HepG2 (cell line): ENCODE measurements around the gene TADA3. TPM values are rescaled to one million over a fixed set of nuclear protein-coding genes. Genes with fewer than 3 reads are reported as not detected.

Experiments used
- HMG20B ChIP-seq: conservative IDR thresholded peaks from 2 replicates; pipeline ENCODE4 v1.6.1; 2016; ENCODE audit warnings: missing genetic modification reagents, missing compliant biosample characterization
- KMT2A ChIP-seq: sonication (generic); formaldehyde crosslinking; IDR thresholded peaks from 2 replicates; pipeline ENCODE4 v1.4.0; 2020; ENCODE audit warnings: missing genetic modification reagents
- NFYC ChIP-seq: IDR thresholded peaks from 2 replicates; pipeline ENCODE4 v1.6.1; 2016; ENCODE audit warnings: missing genetic modification reagents, missing compliant biosample characterization
- SNAPC2 ChIP-seq: sonication (generic); formaldehyde crosslinking; IDR thresholded peaks from 2 replicates; pipeline ENCODE4 v1.8.1; 2022; ENCODE audit warnings: mild to moderate bottlenecking, missing genetic modification reagents
- SRSF1 ChIP-seq: fragments of 200-400 bp; formaldehyde crosslinking; optimal IDR thresholded peaks from 2 replicates; pipeline ENCODE3; 2017; ENCODE audit warnings: mild to moderate bottlenecking, low read depth, low read length, moderate library complexity
- ZKSCAN8 ChIP-seq: IDR thresholded peaks from 2 replicates; pipeline ENCODE4 v1.6.1; 2016; ENCODE audit warnings: borderline replicate concordance, missing genetic modification reagents, missing compliant biosample characterization
- ZNF12 ChIP-seq: sonication (generic); formaldehyde crosslinking; IDR thresholded peaks from 2 replicates; pipeline ENCODE4 v1.5.0; 2020; ENCODE audit warnings: missing genetic modification reagents
- ZNF234 ChIP-seq: sonication (generic); formaldehyde crosslinking; conservative IDR thresholded peaks from 2 replicates; pipeline ENCODE4 v1.5.1; 2020; ENCODE audit warnings: mild to moderate bottlenecking, missing genetic modification reagents
- ZNF260 ChIP-seq: sonication (generic); formaldehyde crosslinking; IDR thresholded peaks from 2 replicates; pipeline ENCODE4 v1.4.0; 2020; ENCODE audit warnings: missing genetic modification reagents, low read depth, mild to moderate bottlenecking, borderline replicate concordance
- ZNF530 ChIP-seq: sonication (generic); formaldehyde crosslinking; IDR thresholded peaks from 2 replicates; pipeline ENCODE4 v1.5.0; 2020; ENCODE audit warnings: low read depth, mild to moderate bottlenecking, missing genetic modification reagents
- ZNF564 ChIP-seq: sonication (generic); formaldehyde crosslinking; IDR thresholded peaks from 2 replicates; pipeline ENCODE4 v1.8.1; 2023; ENCODE audit warnings: mild to moderate bottlenecking, missing genetic modification reagents
- ZSCAN25 ChIP-seq: sonication (generic); formaldehyde crosslinking; IDR thresholded peaks from 2 replicates; pipeline ENCODE4 v1.8.0; 2022; ENCODE audit warnings: mild to moderate bottlenecking, missing genetic modification reagents
- polyA plus RNA-seq, 8 experiments: library from polyadenylated mRNA; depleted of rRNA in 3 of 8; stranded (reverse) in 7 of 8; unstranded in 1 of 8; fragments of >200 nt; fragmentation: Illumina TruSeq in 4 of 8; extraction: Trizol in 4 of 8; gene quantifications; 2 replicates each; pipeline versions ENCODE4 v1.2.1 to v1.2.3, GENCODE V29; 2011 to 2016; ENCODE audit warnings: low read depth in 4 of 8, missing spikeins in 1 of 8, mixed read lengths in 1 of 8; ENCODE audit not compliant: insufficient read depth in 1 of 8
- total RNA-seq, 5 experiments: library from RNA; depleted of rRNA; stranded (reverse); fragments of >200 nt; fragmentation: Illumina TruSeq; extraction: Trizol; gene quantifications; 2 replicates each; pipeline ENCODE4 v1.2.3, GENCODE V29; 2016; ENCODE audit warnings: low read depth in 1 of 5
- TF ChIP-seq, protein P1 (sequence below): sonication (generic); formaldehyde crosslinking; IDR thresholded peaks from 2 replicates; pipeline ENCODE4 v1.8.0; 2022; ENCODE audit warnings: mild to moderate bottlenecking, missing genetic modification reagents, moderate library complexity
- TF ChIP-seq, protein P2 (sequence below): sonication (generic); formaldehyde crosslinking; IDR thresholded peaks from 2 replicates; pipeline ENCODE4 v1.8.1; 2023; ENCODE audit warnings: missing genetic modification reagents, mild to moderate bottlenecking, borderline replicate concordance
- TF ChIP-seq, protein P3 (sequence below): IDR thresholded peaks from 2 replicates; pipeline ENCODE4 v1.6.1; 2016; ENCODE audit warnings: missing genetic modification reagents, missing compliant biosample characterization
- TF ChIP-seq, protein P4 (sequence below): sonication (generic); formaldehyde crosslinking; IDR thresholded peaks from 2 replicates; pipeline ENCODE4 v1.5.0; 2020; ENCODE audit warnings: mild to moderate bottlenecking, missing genetic modification reagents
- TF ChIP-seq, protein P5 (sequence below): sonication (generic); formaldehyde crosslinking; IDR thresholded peaks from 2 replicates; pipeline ENCODE4 v1.4.0; 2020; ENCODE audit warnings: mild to moderate bottlenecking, missing genetic modification reagents

The TADA3 gene
- total and polyA plus RNA-seq, 2 of the 13 experiments (the other 11 are each of a cell fraction or from before 2014, with no cell fraction given): 32.1 to 37.1 TPM

DNA sequence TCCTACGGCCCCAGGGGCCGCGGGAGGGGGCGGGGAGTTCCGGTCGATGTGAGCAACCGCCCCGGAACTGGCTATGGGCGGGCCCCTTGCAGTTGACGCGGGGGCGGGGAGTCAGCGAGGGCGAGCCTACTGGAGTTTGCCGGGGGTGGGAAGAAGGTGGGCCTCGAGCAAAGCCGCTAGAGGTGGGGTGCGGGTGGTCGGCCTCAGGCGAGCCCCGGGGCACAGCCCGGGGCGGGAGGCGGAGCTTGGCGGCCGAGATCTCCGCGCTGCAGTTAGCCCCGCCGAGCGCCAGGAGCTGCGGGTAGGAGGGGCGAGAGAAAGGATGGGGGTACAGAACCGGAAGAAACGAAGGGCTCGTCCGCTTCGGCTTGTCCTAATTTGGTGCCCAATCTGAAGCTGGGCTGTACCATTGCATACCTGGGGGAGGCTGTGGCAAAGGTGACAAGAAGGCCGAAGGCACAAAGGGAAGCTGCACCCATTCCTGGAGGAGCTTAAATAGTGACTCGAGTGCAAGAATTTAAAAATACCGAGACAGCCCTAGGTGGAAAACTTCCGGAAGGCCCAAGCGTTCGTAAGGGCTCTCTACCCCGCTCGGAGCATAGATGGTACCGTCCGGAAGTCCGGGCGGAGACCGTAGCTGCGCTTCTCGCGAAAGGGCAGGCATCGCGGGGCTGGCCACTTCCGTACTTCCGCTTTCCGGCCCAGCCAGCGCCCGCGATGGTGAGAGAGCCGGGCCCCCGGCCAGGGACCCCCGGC is at the start of gene TADA3, which contains the start of gene ARPC4 (continued):
- no peak for TF ChIP-seq ZNF564 (CRISPR knock-in tag)
- TF ChIP-seq, protein P1, sequence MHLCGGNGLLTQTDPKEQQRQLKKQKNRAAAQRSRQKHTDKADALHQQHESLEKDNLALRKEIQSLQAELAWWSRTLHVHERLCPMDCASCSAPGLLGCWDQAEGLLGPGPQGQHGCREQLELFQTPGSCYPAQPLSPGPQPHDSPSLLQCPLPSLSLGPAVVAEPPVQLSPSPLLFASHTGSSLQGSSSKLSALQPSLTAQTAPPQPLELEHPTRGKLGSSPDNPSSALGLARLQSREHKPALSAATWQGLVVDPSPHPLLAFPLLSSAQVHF: no peak
- TF ChIP-seq SNAPC2 (CRISPR knock-in tag): no peak; the same call in 1 of the 2 replicates
- no peak; the same call in 1 of the 2 replicates for TF ChIP-seq NFYC
- no peak for TF ChIP-seq ZSCAN25
- peak; percentile 22; the same call in 1 of the 2 replicates for TF ChIP-seq ZKSCAN8
- TF ChIP-seq ZNF260 (CRISPR knock-in tag): no peak
- TF ChIP-seq KMT2A: no peak; the same call in 1 of the 2 replicates
- TF ChIP-seq ZNF530 (CRISPR knock-in tag): no peak
- TF ChIP-seq, protein P2, sequence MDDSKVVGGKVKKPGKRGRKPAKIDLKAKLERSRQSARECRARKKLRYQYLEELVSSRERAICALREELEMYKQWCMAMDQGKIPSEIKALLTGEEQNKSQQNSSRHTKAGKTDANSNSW (CRISPR knock-in tag): no peak
- TF ChIP-seq, protein P3, sequence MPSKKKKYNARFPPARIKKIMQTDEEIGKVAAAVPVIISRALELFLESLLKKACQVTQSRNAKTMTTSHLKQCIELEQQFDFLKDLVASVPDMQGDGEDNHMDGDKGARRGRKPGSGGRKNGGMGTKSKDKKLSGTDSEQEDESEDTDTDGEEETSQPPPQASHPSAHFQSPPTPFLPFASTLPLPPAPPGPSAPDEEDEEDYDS (CRISPR knock-in tag): no peak; the same call in 1 of the 2 replicates
- TF ChIP-seq HMG20B (CRISPR knock-in tag): no peak
- TF ChIP-seq, protein P4, sequence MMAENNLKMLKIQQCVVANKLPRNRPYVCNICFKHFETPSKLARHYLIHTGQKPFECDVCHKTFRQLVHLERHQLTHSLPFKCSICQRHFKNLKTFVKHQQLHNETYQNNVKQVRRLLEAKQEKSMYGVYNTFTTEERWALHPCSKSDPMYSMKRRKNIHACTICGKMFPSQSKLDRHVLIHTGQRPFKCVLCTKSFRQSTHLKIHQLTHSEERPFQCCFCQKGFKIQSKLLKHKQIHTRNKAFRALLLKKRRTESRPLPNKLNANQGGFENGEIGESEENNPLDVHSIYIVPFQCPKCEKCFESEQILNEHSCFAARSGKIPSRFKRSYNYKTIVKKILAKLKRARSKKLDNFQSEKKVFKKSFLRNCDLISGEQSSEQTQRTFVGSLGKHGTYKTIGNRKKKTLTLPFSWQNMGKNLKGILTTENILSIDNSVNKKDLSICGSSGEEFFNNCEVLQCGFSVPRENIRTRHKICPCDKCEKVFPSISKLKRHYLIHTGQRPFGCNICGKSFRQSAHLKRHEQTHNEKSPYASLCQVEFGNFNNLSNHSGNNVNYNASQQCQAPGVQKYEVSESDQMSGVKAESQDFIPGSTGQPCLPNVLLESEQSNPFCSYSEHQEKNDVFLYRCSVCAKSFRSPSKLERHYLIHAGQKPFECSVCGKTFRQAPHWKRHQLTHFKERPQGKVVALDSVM: no peak
- no peak for TF ChIP-seq ZNF12 (CRISPR knock-in tag)
- peak; percentile 75 for TF ChIP-seq SRSF1
- TF ChIP-seq, protein P5, sequence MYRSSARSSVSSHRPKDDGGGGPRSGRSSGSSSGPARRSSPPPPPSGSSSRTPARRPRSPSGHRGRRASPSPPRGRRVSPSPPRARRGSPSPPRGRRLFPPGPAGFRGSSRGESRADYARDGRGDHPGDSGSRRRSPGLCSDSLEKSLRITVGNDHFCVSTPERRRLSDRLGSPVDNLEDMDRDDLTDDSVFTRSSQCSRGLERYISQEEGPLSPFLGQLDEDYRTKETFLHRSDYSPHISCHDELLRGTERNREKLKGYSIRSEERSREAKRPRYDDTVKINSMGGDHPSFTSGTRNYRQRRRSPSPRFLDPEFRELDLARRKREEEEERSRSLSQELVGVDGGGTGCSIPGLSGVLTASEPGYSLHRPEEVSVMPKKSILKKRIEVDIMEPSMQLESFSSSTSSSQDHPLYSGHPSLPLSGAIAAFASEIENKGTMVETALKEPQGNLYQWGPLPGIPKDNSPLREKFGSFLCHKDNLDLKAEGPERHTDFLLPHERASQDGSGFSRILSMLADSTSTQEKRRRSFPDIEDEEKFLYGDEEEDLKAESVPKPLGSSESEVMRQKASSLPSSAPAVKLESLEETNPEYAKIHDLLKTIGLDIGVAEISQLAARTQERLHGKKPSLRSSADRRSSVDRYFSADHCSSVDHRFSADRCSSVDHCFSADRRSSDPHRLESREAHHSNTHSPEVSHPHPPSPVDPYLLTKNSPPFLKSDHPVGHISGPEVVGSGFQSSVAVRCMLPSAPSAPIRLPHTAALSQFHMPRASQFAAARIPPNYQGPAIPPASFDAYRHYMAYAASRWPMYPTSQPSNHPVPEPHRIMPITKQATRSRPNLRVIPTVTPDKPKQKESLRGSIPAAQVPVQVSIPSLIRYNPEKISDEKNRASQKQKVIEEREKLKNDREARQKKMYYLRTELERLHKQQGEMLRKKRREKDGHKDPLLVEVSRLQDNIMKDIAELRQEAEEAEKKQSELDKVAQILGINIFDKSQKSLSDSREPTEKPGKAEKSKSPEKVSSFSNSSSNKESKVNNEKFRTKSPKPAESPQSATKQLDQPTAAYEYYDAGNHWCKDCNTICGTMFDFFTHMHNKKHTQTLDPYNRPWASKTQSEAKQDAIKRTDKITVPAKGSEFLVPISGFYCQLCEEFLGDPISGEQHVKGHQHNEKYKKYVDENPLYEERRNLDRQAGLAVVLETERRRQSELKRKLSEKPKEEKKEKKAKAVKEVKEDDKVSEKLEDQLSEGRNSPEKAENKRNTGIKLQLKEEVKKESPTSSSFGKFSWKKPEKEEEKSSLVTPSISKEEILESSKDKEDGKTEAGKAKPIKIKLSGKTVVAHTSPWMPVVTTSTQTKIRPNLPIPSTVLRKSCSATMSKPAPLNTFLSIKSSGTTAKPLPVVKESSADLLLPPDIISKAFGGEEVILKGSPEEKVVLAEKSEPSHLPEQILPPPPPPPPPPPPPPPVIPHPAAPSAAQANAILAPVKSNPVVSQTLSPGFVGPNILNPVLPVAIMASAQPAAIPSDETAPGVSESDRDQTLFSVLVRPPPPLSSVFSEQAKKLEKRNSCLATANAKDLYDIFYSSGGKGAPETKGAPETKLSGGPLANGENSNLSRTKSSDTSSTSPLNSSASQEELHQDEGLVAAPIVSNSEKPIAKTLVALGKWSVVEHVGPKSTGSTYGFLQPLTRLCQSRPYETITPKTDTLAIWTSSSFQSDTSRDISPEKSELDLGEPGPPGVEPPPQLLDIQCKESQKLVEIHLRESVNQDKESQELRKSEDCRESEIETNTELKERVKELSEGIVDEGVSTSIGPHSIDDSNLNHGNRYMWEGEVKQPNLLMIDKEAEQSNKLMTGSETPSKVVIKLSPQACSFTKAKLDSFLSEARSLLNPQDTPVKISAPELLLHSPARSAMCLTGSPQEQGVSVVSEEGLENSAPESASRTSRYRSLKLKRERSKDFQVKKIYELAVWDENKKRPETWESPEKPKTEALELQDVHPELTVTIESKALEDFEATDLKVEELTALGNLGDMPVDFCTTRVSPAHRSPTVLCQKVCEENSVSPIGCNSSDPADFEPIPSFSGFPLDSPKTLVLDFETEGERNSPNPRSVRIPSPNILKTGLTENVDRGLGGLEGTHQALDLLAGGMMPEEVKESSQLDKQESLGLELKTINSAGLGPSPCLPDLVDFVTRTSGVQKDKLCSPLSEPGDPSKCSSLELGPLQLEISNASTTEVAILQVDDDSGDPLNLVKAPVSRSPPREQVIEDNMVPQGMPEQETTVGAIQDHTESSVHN (CRISPR knock-in tag): no peak
- no peak for TF ChIP-seq ZNF234 (CRISPR knock-in tag)
